HG02571 (cell line): ENCODE data around the gene TTLL6.
"Not testable (repeated sequence)": the region's sequence is repeated elsewhere in the genome, so short reads cannot be mapped to it uniquely, and the experiment has no call there.

ENCODE experiments used
- ATAC-seq: cut with Tn5 transposase; IDR thresholded peaks from one replicate; pipeline ENCODE4 v1.9.1; 2021; ENCODE audit warnings: mild to moderate bottlenecking, moderate library complexity; ENCODE audit not compliant: unreplicated experiment

TTLL6 gene

DNA sequence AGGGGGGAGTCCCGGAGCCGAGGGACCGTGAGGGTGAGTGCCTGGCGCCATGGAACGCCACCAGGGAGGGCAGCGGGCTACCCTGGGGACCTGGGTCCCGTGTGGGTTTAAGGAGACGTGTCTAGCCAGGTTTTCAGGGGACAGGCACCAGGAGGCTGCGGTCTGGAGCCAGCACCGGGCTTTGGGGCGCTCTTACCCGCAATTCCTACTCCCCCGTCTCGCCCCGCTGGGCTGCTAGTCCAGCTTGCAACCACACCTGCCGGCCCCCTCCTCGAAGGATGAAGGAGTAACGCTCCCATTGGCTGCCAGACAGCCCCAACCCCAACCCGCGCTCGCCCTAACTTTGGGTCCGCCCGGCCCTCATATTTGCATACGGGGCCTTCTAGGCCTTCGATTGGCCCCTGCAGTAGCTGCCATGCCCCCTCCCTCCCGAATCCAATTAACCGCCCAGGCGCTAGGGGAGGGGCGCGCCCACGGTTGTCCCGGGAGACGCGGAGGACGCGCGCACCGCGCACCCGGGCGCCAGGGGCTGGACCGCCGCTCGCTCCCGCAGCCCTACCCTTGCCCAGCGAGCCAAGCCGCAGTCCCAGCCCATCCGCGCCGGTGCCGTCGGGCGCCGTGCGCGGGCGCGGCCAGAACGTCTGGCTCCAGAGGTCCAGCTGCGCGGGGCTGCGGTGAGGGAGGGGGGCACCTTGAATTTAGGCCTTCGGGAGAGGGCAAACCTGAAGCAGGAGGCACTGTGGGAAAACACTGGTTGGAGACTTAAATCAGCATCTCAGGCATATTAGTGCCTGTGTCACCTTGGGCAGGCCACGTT is at the start of gene TTLL6:
TTLL6 (minus strand) TSS at position 456 of the 817 bp plus-strand sequence; CDS start at position 299, 157 bp downstream.
- peak; percentile 85 for ATAC-seq

DNA sequence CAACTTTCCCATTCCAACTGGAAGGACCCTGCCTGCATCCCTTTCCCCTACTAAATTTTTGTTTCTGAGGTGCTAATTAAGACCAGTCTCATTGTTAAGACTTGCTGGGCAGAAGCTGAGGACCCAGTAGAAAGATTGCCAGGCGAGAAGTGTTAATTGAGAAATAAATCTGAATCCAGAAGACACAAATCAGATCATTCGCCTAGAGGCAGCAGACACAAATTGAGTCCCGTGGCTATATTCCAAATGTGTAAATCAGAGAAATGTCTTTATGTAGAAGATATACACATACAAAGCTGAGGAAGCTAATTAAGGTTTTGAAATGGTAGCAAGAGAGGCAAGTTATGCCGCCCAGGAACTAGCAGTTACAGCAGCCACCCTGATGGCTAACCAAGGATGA is 43.4 kb upstream of the TTLL6 start:
- no peak for ATAC-seq

DNA sequence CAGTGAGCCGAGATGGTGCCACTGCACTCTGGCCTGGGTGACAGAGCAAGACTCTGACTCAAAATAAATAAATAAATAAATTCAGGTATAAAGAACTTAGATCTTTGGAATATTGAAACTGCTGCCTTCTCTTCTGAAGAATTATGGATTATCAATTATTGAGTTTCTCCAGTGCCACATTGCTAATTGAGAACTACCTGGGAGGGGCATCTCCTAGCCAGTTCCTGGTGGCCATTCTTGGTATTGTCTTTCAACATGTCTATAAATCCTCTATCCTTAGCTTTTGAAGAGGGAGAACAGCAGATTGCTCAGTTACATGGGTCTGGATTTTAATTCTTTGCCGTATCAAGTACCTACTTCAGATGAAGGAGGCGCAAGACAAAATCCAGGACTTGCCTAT is 43.0 kb upstream of the TTLL6 start:
- no peak for ATAC-seq

- no peak for ATAC-seq
These were observed 39.2 kb upstream of the TTLL6 start for GRCh38 chr17:48856122-48856821.

DNA sequence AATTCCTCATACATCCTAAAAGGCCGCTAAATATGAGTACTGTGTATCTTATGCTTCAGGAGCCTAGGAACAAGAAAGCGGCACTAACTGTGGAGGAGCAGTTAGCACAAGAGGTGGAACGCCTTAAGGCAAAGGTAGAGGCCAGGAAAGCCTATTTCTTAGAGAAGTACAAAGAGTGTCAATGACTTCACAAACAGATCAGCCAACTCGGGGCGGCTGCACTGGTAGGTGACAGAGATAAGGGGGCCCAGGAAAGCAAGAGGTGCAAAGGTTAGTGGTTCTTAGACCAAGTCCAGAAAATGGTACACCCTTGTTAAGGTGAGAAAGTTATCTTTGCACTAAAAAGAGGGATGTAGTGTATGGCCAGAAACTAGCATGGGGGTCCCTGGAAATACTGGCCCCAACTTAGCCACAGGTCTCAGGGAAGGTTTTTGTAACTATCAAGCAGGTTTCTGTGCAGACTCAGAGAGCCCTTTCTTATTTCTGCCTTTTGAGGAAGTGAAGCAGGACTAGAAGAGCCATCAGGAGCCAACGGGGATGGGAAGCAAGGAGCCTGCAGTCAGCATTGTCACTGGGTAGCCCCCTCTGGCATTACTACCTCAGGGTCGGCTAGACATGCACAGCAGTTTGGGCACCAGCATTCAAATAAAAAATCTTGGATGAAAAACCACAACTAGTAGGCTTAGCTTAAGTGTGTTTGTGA is 37.9 kb upstream of the TTLL6 start:
- ATAC-seq = no peak

GRCh38 chr17:48850792-48851323 is 33.8 kb upstream of the TTLL6 start:
- no peak for ATAC-seq

- no peak for ATAC-seq
These were observed 26.3 kb upstream of the TTLL6 start for GRCh38 chr17:48843187-48843900.

DNA sequence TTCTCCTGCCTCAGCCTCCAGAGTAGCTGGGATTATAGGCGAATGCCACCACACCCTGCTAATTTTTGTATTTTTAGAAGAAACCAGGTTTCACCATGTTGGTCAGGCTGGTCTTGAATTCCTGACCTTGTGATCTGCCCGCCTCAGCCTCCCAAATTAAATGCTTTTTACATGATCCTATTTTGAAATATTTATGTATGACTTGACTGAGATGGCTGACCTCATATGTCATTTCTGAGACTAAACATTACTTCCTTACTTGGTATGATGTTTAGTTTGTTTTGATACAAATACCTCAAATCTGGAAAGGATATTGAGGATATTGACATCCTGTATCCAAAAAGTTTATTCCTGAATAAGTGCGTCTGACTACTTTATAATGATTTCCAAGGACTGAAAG is 25.7 kb upstream of the TTLL6 start:
- no peak for ATAC-seq

DNA sequence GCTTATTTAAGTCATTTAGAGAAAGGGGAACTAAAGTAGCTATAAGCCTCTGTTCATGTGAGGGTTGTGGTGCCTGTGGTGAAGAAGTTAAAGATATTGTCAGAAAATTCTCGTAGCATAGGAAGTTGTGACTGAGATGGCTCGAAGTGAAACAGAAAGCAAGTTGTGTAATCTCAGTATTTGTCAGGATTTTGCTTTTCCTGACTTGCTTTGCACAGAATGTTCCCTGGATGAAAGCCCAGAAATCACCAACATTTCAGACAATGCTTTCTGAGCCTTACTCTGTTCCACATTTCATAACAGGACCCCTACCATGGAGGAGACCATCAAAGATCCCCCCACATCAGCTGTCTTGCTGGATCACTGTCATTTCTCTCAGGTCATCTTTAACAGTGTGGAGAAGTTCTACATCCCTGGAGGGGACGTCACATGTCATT is 24.4 kb upstream of the TTLL6 start:
- ATAC-seq = peak; percentile 71

DNA sequence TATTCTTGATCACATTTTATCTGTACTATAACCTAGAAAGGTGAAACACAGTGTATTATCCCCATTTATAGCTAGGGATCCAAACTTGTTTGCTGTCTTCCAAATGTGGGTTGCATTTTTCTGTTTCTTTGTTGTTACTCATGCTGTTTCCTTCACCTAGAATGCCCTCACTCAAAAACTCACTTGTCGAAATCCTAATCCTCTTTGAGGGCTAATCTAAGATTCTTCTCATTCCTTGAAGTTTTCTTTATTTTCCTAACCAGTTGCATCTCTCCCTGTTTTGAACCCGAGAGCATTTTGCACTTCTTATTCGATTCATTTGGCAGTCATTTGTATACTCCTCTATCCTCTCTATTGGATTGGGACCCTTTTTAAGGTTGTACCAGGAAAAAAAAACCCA is 23.4 kb upstream of the TTLL6 start:
- no peak for ATAC-seq

DNA sequence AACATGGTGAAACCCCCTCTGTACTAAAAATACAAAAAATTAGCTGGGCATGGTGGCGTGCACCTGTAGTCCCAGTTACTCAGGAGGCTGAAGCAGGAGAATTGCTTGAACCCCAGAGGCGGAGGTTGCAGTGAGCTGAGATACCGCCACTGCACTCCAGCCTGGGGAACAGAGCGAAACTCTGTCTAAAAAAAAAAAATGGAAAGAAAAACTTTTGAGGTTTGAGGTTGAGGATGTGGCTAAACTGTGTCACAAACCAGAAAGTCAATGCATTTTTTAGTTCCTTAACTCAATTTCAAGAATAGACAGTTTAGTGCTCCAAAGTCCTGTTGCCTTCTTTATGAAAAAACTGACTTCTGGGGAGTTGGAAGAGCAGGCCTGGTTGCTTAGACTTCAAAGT is 20.4 kb upstream of the TTLL6 start:
- not testable (repeated sequence) for ATAC-seq

DNA sequence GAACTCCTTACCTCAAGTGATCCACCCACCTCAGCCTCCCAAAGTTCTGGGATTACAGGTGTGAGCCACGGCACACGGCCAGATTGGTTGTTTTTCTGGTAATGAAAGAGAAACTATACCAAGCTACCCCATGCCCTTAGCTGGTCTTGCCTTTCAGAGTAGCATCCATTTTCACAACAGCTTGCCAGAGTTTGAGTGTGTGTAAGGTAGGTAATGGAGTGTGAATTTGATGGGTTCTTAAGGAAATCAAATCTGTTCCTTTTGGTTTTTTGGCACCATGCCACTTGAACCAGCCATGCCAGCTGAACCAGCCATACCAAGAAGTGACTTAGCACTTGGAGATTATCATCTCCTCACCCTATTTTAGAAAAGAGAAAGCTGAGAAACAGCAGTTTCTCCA is 18.9 kb upstream of the TTLL6 start:
- no peak for ATAC-seq

GRCh38 chr17:48834973-48835372 is 17.9 kb upstream of the TTLL6 start:
- ATAC-seq = no peak

DNA sequence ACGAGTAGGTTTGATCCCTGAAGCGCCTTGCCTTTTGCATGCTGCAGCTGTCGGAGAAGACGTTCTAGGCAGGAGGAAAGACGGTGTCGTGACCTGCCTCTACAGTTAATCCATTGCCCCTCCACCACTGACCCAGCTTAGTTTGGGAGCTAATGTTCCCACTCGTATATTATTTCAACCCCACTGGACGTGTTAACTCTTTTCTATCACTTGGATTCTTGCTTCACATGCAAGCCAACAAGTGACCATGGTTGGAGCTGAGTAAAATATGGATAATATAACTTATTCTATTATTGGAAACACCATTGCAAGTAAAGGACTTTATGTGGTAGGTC is 14.5 kb upstream of the TTLL6 start:
- ATAC-seq = no peak

DNA sequence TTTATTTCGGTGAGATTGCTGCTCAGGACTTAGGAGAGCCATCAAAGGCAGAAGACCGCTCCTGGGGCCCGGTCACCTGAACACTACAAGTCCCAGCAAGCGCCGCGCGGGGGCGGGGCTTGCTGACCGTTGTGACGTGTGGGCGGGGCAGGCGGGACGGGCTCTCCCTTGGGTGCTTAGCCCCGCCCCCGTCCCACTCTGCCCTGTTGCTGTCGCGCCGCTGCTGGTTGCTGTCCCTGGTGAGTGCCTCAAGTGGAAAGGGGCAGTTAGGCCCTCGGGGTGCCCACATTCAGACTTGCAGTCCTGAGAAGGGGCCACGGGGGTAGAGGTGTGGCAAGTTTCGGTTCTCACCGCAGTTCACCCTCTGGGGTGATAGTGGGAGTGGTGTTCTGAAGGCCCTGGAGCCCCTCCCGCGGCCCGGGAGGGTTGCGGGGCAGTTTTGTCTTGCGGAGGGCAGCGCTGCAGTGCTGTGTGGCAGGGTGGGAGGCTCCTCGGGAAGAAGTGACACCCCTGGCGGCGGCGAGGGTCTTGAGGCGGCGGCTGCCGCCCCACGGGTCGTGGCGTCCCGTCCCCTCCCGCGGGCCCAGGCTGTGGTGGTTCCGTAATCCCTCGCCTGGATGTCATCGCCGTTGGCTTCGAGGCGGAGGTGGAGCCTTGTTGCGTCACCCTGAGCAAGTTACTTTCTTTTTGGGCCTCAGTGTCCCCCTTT is 14.0 kb upstream of the TTLL6 start, which contains the start of gene CALCOCO2:
CALCOCO2 (plus strand) TSS at position 196 of the 709 bp plus-strand sequence. CDS start 10,673 bp downstream, outside the sequence.
- ATAC-seq = peak; percentile 79

- no peak for ATAC-seq
These were observed 8.7 kb upstream of the TTLL6 start for GRCh38 chr17:48825446-48826381.

DNA sequence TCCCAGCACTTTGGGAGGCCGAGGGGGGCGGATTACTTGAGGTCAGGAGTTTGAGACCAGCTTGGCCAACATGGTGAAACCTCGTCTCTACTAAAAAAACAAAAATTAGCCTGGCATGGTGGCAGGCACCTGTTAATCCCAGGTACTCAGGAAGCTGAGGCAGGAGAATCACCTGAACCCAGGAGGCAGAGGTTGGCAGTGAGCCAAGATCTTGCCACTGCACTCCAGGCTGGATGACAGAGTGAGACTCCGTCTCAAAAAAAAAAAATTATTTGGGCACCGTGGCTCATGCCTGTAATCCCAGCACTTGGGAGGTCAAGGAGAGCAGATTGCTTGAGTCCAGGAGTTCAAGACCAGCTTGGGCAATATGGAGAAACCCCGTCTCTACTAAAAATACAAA is 3.9 kb upstream of the TTLL6 start:
- not testable (repeated sequence) for ATAC-seq

DNA sequence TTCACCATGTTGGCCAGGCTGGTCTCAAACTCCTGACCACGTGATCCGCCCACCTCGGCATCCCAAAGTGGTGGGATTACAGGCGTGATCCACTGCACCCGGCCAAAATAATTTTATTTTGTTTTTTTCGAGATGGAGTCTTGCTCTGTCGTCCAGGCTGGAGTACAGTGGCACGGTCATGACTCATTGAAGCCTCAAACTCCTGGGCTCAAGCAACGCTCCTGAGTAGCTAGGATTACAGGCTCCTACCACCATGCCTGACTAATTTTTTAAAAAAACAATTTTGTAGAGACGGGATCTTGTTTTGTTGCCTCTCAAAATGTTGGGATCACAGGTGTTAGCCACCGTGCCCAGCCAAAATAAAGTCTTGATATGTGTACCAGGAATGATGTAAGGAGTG is 2.4 kb upstream of the TTLL6 start:
- ATAC-seq = no peak

DNA sequence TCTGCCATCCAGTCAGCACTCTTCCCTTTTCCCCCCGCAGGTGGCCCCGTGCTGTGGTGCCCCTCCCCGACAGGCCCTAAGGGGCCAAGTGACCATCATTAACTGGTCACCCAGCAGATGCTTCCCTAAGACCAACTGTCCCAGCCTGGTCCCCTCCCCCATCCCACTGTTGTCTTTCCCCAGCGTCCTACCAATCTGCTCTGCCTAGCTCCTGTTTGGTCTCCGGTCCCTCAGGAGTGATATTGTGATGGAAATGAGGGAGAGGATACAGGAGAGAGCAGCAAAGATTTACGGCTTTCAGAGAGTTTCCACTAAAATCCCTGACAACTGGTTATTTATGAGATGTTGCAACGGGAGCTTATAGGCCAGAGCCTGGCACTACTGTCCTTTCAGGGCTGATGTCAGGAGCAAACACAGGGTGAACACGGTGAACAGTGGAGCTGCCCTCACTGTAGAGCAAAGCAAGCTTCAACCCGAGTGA is 1.4 kb upstream of the TTLL6 start:
- no peak for ATAC-seq
